GM12878 (cell line): Measurements from ENCODE around the gene SAPCD2. TPM values are rescaled to one million over a fixed set of nuclear protein-coding genes. Genes with fewer than 3 reads are reported as not detected.

Experiments used
- ATAC-seq: fragments of 200-7000 bp; cut with Tn5 transposase; 3 replicates; pipeline ENCODE4 v1.9.1; 2020; ENCODE audit warnings: mild to moderate bottlenecking, moderate library complexity
- BruUV-seq: library from RNA; stranded (reverse); fragments of 400-500 nt; replicated peaks from 2 replicates; lab custom pipeline; 2021; lab: Mats Ljungman, UMichigan
- CTCF ChIA-PET: fragments of 300-600 bp; sonication (Branson Sonifier 250); formaldehyde crosslinking; extraction: SDS; loops from one replicate; lab custom pipeline; 2021; ENCODE audit warnings: inconsistent platforms; lab: Yijun Ruan, JAX
- POLR2A ChIA-PET: fragments of 350-600 bp; formaldehyde crosslinking; extraction: SDS; loops from one replicate; lab custom pipeline; 2021; ENCODE audit warnings: inconsistent platforms; lab: Charles Lee
- RAD21 ChIA-PET: fragments of 300-600 bp; sonication (Branson Sonifier 250); formaldehyde crosslinking; loops from one replicate; lab custom pipeline; 2023; ENCODE audit warnings: antibody characterized with exemption; ENCODE audit not compliant: unreplicated experiment; lab: Charles Lee
- SMC1A ChIA-PET: fragments of 300-600 bp; sonication (Branson Sonifier 250); formaldehyde crosslinking; loops from one replicate; lab custom pipeline; 2023; ENCODE audit not compliant: unreplicated experiment, uncharacterized antibody; lab: Charles Lee
- DNase-seq: peaks from one replicate; pipeline ENCODE4 v3.0.0-alpha.2; 2011; ENCODE audit warnings: low read depth, low spot score
- FAIRE-seq: peaks from 3 replicates; lab custom pipeline; 2011; peaks lifted over from hg19 to GRCh38; lab: Jason Lieb, UNC
- H2AFZ ChIP-seq: 2 replicates; pipeline ENCODE4 v1.6.0; 2011; ENCODE audit warnings: low read depth, low read length, control low read depth; ENCODE audit not compliant: control insufficient read depth
- H3K27ac ChIP-seq: 2 replicates; pipeline ENCODE4 v1.5.1; 2011; ENCODE audit warnings: control low read depth; ENCODE audit not compliant: control insufficient read depth, insufficient read depth
- H3K27me3 ChIP-seq, 2 experiments: replicated peaks in 1 of 2; 2 replicates each; pipeline versions ENCODE4 v1.6.0 to v1.6.1; 2011; ENCODE audit warnings: low read length in 1 of 2; ENCODE audit not compliant: control insufficient read depth in 2 of 2, insufficient read depth in 2 of 2
- H3K36me3 ChIP-seq, 2 experiments: 2 replicates each; pipeline ENCODE4 v1.5.1; 2011; ENCODE audit warnings: low read length in 1 of 2; ENCODE audit not compliant: control insufficient read depth in 2 of 2, insufficient read depth in 2 of 2
- H3K4me1 ChIP-seq: 2 replicates; pipeline ENCODE4 v1.6.1; 2011; ENCODE audit warnings: mild to moderate bottlenecking, low read length, moderate library complexity, mixed read lengths; ENCODE audit not compliant: control insufficient read depth, insufficient read depth
- H3K4me2 ChIP-seq: 2 replicates; pipeline ENCODE4 v1.6.0; 2011; ENCODE audit warnings: control low read depth; ENCODE audit not compliant: control insufficient read depth, insufficient read depth
- H3K4me3 ChIP-seq: fragments of 200-600 bp; sonication (generic); 2 replicates; pipeline ENCODE4 v1.5.1; 2016
- H3K79me2 ChIP-seq: 2 replicates; pipeline ENCODE4 v1.6.0; 2011; ENCODE audit warnings: low read length; ENCODE audit not compliant: control insufficient read depth, insufficient read depth
- H3K9ac ChIP-seq: 2 replicates; pipeline ENCODE4 v1.8.0; 2011; ENCODE audit warnings: low read length, control low read depth, mixed read lengths; ENCODE audit not compliant: control insufficient read depth, insufficient read depth
- H3K9me3 ChIP-seq: replicated peaks from 3 replicates; pipeline ENCODE4 v1.5.1; 2011; ENCODE audit warnings: mild to moderate bottlenecking, low read length; ENCODE audit not compliant: control insufficient read depth, insufficient read depth
- H4K20me1 ChIP-seq: 2 replicates; pipeline ENCODE4 v1.6.0; 2011; ENCODE audit not compliant: control insufficient read depth, insufficient read depth
- BACH1 ChIP-seq: fragments of 450-650 bp; IDR thresholded peaks from 2 replicates; pipeline ENCODE4 v1.6.1; 2017; ENCODE audit warnings: mild to moderate bottlenecking, borderline replicate concordance
- CBX3 ChIP-seq: fragments of 200-600 bp; sonication (generic); IDR thresholded peaks from 2 replicates; pipeline ENCODE4 v1.6.1; 2016; ENCODE audit warnings: low read depth, borderline replicate concordance
- CREB1 ChIP-seq: IDR thresholded peaks from 2 replicates; pipeline ENCODE4 v1.6.1; 2012; ENCODE audit warnings: low read depth, mild to moderate bottlenecking, inconsistent platforms
- NBN ChIP-seq: fragments of 450-650 bp; IDR thresholded peaks from 2 replicates; pipeline ENCODE4 v1.6.1; 2016
- NFYA ChIP-seq: IDR thresholded peaks from 2 replicates; pipeline ENCODE4 v1.6.1; 2011; ENCODE audit warnings: low read depth, mild to moderate bottlenecking, low read length, improper control_type of control experiment, borderline replicate concordance
- POLR2A ChIP-seq: IDR thresholded peaks from 2 replicates; pipeline ENCODE4 v1.6.1; 2011; ENCODE audit warnings: low read depth, mild to moderate bottlenecking, low read length
- POLR2AphosphoS2 ChIP-seq: IDR thresholded peaks from 2 replicates; pipeline ENCODE4 v1.6.1; 2011; ENCODE audit warnings: low read depth, mild to moderate bottlenecking, low read length, improper control_type of control experiment, moderate library complexity
- ZNF217 ChIP-seq: fragments of 450-650 bp; IDR thresholded peaks from 2 replicates; pipeline ENCODE4 v1.6.1; 2017; ENCODE audit warnings: antibody characterized with exemption, mild to moderate bottlenecking
- ZNF24 ChIP-seq: fragments of 450-650 bp; IDR thresholded peaks from 2 replicates; pipeline ENCODE4 v1.6.1; 2017; ENCODE audit warnings: antibody characterized with exemption, mild to moderate bottlenecking
- WGBS: methylation state at CpG from one replicate; pipeline ENCODE4 v1.1.6; 2016; ENCODE audit warnings: low lambda C conversion rate; ENCODE audit not compliant: insufficient replicate concordance, insufficient coverage; ENCODE audit errors: missing lambda C conversion rate; 5-methylcytosine and 5-hydroxymethylcytosine counted together
- in situ Hi-C: fragments of 300-500 bp; cut with MboI; formaldehyde crosslinking; loops from 9 replicates; pipeline ENCODE4 v1.14.3; 2018; ENCODE audit warnings: mixed read lengths
- intact Hi-C: fragments of 100-400 bp; cut with micrococcal nuclease; formaldehyde crosslinking; loops from one replicate; pipeline ENCODE4 v1.14.2; 2022; ENCODE audit not compliant: unreplicated experiment
- polyA plus RNA-seq, 11 experiments: library from polyadenylated mRNA; depleted of rRNA in 4 of 11; unstranded in 6 of 11; stranded (reverse) in 5 of 11; fragments of >200 nt; fragmentation: Nextera tagmentation in 4 of 11; fragmentation: Illumina TruSeq in 1 of 11; extraction: Ambion mirVana in 4 of 11; extraction: Trizol in 1 of 11; gene quantifications; 1 replicate in 1 of 11; 2 replicates in 10 of 11; pipeline versions ENCODE4 v1.2.1 to v1.2.3, GENCODE V29; 2011 to 2016; ENCODE audit warnings: inconsistent platforms in 2 of 11, missing spikeins in 2 of 11, low read depth in 1 of 11
- total RNA-seq, 4 experiments: library from RNA; depleted of rRNA in 3 of 4; stranded (reverse); fragments of >200 nt in 3 of 4; fragmentation: Illumina TruSeq in 1 of 4; extraction: Trizol in 1 of 4; gene quantifications; 2 replicates each; pipeline versions ENCODE4 v1.2.1 to v1.2.3, GENCODE V29; 2013 to 2021
- TF ChIP-seq, protein P1 (sequence below): fragments of 450-650 bp; conservative IDR thresholded peaks from 2 replicates; pipeline ENCODE4 v1.6.1; 2017; ENCODE audit warnings: mild to moderate bottlenecking, moderate library complexity
- TF ChIP-seq, protein P2 (sequence below): fragments of 450-650 bp; IDR thresholded peaks from 2 replicates; pipeline ENCODE4 v1.6.1; 2017; ENCODE audit warnings: borderline replicate concordance

SAPCD2 gene
- total and polyA plus RNA-seq, 10 of the 15 experiments (the other 5 are each of a cell fraction or from before 2014, with no cell fraction given), result 1.6 to 35.2 (median 7.2) TPM

GRCh38 chr9:137084526-137084925 is 14.2 kb upstream of the SAPCD2 start:
- intact Hi-C loops (no loop called here), in situ Hi-C loops (no loop called here)
- no peak for DNase-seq
- Histone ChIP-seq H3K4me2 (no peak overlapping the region), H3K27me3 (no peaks in the 10 kb centered on the region), H3K4me1 (peaks cover 29% of the 10 kb centered on the region), H2AFZ (no peak overlapping the region), H3K79me2 (peaks cover 10% of the 10 kb centered on the region), H4K20me1 (no peaks in the 10 kb centered on the region), H3K9ac (no peak overlapping the region), H3K4me3 (no peak overlapping the region), H3K36me3 (peaks cover 0 to 2% of the 10 kb centered on the region in 2 experiments; a peak in 3 of 4 replicates), H3K27ac (no peak overlapping the region), H3K9me3 (no peaks in the 10 kb centered on the region)
- WGBS, result 54% methylated on average over 9 of the region's 9 CpGs
- ChIA-PET POLR2A (interaction anchor here (0.6 to 4.6 kb wide), 7 partner anchors 11 to 267 kb away, joined by 3 to 19 read pairs (median 3); partner anchors contain the start of genes SAPCD2 and TMEM210), CTCF (interaction anchor here (0.6 to 5.0 kb wide), 5 partner anchors 11 to 188 kb away, joined by 3 to 80 read pairs (median 5); partner anchors contain the start of genes RNF224 and SAPCD2), SMC1A (interaction anchor here (0.5 to 2.8 kb wide), 4 partner anchors 14 to 424 kb away, joined by 3 to 30 read pairs (median 6); partner anchors contain the start of genes DPP7 and SAPCD2), RAD21 (interaction anchor here (0.7 to 2.1 kb wide), 4 partner anchors 11 to 30 kb away, joined by 3 to 8 read pairs (median 8); partner anchors contain the start of genes DPP7 and SAPCD2)
- no peak for TF ChIP-seq CBX3
- no peak for TF ChIP-seq ZNF24
- no peak for TF ChIP-seq POLR2A
- TF ChIP-seq POLR2AphosphoS2, result 0 out of 2 replicates have a peak, but pooled peaks have one; percentile 31
- no TSS peak for BruUV-seq
- no peak for FAIRE-seq
- no peak for ATAC-seq

DNA sequence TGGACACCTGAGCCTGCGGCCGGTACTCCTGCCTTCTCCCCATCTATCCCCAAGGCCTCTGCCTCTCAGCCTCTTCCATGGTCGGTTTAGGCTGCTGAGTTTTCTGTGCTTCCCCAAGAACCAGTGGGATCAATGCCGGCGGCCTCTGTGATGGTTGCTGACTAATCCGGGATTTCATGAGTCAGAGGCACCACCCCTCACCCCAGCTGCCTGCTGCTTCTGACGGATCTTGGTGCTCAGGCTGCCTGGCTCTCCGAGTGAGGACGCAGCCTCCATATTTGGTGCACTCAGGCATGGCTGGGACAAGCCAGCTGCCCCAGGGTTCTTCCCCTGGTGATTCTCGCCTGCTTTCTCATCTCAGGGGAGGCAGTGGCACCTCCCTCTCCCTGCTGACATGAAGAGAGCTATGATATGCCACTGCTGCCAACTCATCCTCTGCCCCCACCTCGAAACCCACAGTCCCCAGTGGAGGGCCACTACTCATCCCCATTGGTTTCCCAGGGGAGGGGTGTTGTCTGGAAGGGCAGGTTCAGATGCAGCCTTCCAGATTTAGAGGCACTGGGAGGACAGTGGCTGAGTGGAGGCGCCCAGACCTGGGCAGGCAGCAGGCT is 13.1 kb upstream of the SAPCD2 start:
- RAD21 ChIA-PET, result interaction anchor here (0.6 to 2.1 kb wide), 5 partner anchors 12 to 383 kb away, joined by 3 to 8 read pairs (median 5); partner anchors contain the start of gene SAPCD2
- Histone ChIP-seq H3K9me3 (no peaks in the 10 kb centered on the region), H3K79me2 (peaks cover 13% of the 10 kb centered on the region), H3K36me3 (peaks cover 0 to 5% of the 10 kb centered on the region in 2 experiments; a peak in 3 of 4 replicates), H3K4me3 (no peak overlapping the region), H3K4me2 (peak overlapping the region; percentile 59; the same call in 1 of the 2 replicates), H3K27ac (peak overlapping the region; percentile 54), H3K27me3 (no peaks in the 10 kb centered on the region), H4K20me1 (no peaks in the 10 kb centered on the region; the same call in 1 of the 2 replicates), H2AFZ (no peak overlapping the region), H3K9ac (no peak overlapping the region; the same call in none of the 2 replicates), H3K4me1 (peaks cover 32% of the 10 kb centered on the region)
- peak; percentile 32 for ATAC-seq
- POLR2A ChIA-PET, result interaction anchor here (0.5 to 4.6 kb wide), 8 partner anchors 12 to 248 kb away, joined by 3 to 19 read pairs (median 6); partner anchors contain the start of gene SAPCD2
- no peak for FAIRE-seq
- TSS peak; percentile 22 for BruUV-seq
- intact Hi-C loops (no loop called here), in situ Hi-C loops (no loop called here)
- WGBS, result 3% methylated on average over 12 of the region's 12 CpGs
- CTCF ChIA-PET, result interaction anchor here (1.2 to 5.0 kb wide), 5 partner anchors 12 to 153 kb away, joined by 3 to 80 read pairs (median 5); partner anchors contain the start of genes RNF224 and SAPCD2
- DNase-seq, result peak; percentile 66
- SMC1A ChIA-PET, result interaction anchor here (1.7 to 1.9 kb wide), 2 partner anchors 12 to 13 kb away, joined by 8 read pairs; partner anchors contain the start of gene SAPCD2
- TF ChIP-seq BACH1 (peak; percentile 84; the same call in 1 of the 2 replicates), CREB1 (0 out of 2 replicates have a peak, but pooled peaks have one; percentile 13), ZNF217 (no peak), NFYA (no peak), NBN (no peak; the same call in 1 of the 2 replicates)
- TF ChIP-seq, protein P1, sequence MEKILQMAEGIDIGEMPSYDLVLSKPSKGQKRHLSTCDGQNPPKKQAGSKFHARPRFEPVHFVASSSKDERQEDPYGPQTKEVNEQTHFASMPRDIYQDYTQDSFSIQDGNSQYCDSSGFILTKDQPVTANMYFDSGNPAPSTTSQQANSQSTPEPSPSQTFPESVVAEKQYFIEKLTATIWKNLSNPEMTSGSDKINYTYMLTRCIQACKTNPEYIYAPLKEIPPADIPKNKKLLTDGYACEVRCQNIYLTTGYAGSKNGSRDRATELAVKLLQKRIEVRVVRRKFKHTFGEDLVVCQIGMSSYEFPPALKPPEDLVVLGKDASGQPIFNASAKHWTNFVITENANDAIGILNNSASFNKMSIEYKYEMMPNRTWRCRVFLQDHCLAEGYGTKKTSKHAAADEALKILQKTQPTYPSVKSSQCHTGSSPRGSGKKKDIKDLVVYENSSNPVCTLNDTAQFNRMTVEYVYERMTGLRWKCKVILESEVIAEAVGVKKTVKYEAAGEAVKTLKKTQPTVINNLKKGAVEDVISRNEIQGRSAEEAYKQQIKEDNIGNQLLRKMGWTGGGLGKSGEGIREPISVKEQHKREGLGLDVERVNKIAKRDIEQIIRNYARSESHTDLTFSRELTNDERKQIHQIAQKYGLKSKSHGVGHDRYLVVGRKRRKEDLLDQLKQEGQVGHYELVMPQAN, result no peak
- TF ChIP-seq, protein P2, sequence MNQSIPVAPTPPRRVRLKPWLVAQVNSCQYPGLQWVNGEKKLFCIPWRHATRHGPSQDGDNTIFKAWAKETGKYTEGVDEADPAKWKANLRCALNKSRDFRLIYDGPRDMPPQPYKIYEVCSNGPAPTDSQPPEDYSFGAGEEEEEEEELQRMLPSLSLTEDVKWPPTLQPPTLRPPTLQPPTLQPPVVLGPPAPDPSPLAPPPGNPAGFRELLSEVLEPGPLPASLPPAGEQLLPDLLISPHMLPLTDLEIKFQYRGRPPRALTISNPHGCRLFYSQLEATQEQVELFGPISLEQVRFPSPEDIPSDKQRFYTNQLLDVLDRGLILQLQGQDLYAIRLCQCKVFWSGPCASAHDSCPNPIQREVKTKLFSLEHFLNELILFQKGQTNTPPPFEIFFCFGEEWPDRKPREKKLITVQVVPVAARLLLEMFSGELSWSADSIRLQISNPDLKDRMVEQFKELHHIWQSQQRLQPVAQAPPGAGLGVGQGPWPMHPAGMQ, result no peak
